GM19239 (cell line): ENCODE results near the gene KRTAP24-1.

Experiments used
- DNase-seq: peaks from one replicate; pipeline ENCODE4 v3.0.0; 2011; ENCODE audit warnings: low spot score; ENCODE audit not compliant: insufficient read length
- FAIRE-seq: peaks from 2 replicates; lab custom pipeline; 2011; peaks lifted over from hg19 to GRCh38; lab: Jason Lieb, UNC

Gene KRTAP24-1, protein sequence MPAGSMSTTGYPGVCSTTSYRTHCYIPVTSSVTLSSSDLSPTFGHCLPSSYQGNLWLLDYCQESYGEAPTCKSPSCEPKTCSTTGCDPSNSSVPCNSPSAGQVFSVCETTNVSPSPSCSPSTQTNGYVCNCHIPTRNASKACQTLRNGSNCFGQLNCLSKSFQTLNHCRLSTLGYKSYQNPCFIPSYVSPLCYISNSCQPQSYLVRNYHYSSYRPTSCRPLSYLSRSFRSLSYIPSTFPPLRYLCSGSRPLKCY

DNA sequence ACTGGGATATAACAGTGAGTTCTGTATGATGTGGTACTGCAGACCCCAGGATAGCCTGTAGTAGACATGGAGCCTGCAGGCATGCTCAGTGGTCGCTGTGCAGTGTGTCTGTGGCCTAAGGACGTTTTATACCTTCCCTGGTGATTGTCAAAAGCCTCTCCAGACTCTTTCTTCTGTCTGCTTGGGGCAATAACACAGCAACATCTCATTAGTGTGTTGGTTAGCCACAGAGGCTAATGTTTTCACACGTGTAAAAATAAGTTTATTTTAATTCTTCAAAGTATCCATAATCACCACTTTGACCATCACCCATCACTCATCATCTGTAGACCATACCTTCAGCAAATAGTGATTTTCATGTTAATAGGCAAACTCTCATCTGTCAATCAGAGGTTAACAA is at the start of gene KRTAP24-1:
TSS of gene KRTAP24-1 (minus strand) at position 101 of the 400 bp plus-strand sequence. CDS start at position 83, 18 bp downstream.
- FAIRE-seq = no peak

DNA sequence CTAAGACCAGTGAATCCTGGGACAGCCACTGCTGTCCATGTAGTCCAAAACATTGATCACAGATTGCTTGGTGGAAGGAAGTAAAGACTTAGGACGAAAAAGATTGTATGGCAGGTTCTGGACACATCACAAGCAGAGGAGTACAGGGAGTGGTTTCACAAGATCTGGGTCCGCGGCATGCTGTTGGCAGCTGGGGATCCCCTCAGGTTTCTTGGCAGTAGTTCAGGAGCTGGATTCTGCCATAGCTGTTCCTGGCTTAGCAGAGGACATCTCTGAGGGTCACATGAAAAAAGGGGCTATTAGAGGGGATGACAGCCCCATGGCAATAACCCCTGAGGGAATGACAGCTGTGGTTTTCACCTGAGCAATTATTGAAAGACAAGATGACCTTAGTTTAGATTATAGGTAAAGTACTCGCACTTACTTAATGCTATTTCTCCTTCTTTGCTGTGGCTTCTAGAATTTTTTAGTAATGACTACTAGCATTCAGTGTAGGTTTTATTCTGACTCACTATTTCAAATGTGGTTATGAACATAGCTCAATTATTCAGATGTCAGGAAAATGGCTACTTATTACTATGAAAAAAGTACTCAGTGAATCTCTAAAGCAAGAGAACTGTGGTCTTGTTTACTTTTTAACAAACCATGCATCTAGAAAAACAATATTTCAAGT is 46.6 kb upstream of the KRTAP24-1 start:
- FAIRE-seq (no peak), DNase-seq (no peak)

More for the DNA sequence above, at the start of gene KRTAP24-1:
- no peak for DNase-seq

DNA sequence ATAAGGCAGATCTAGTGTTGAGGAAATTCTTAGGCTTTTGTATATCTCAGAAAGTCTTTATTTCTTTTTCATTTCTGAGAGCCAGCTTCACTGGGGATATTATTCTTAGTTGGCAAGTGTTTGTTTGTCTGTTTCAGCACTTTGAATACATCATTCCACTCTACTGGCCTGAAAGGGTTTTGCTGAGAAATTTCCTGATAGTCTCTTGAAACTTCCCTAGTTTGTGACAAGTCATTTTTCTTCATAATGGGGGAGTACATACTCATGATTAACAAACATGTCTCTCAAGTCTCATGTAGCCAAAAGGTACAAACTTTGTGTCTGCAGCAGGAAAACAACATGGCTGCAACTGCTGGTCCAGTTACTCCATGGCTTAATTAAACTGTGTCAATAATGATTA is 43.6 kb upstream of the KRTAP24-1 start:
- FAIRE-seq = no peak
- DNase-seq = no peak

DNA sequence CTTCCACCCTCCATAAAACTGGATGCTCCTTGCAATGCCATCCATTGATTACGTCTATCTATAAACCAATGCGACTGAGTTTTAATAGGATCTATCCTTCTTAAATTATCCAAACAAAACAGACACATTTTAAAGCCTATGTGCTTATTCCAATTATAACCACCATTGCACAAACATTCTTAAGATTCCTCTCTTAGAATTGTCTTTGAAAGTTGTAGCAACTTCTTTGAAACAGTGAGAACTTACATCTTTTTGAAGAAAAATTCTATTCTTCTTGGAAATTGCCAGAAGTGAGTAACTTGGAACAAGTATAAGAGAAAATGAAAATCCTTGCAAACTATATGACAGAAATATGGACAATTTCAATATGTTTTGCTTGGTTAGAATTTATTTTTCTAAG is 37.5 kb upstream of the KRTAP24-1 start, which contains the start of gene KRTAP26-1:
TSS of gene KRTAP26-1 (minus strand) at position 101 of the 400 bp plus-strand sequence. CDS start 280 bp downstream, outside the sequence.
- DNase-seq = no peak
- FAIRE-seq = no peak

DNA sequence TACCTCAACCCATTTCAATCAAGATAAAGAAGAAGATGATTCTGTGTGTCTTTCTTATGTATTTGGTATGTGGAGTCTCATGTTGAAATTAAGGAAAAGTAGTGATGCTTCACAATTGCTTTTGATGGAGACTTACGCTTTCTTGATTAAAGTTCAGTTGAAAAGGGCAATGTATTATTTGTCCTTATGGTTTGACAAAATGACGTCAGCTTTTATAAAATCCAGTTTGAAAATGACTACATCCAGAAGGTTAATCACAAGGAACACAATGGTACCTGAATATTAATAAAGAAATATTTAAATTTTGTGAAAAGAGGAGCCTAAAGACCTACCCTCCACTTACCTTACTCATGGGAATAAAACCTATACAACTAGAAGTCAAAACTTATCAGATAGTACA is 33.0 kb upstream of the KRTAP24-1 start:
- FAIRE-seq = no peak
- DNase-seq = no peak

DNA sequence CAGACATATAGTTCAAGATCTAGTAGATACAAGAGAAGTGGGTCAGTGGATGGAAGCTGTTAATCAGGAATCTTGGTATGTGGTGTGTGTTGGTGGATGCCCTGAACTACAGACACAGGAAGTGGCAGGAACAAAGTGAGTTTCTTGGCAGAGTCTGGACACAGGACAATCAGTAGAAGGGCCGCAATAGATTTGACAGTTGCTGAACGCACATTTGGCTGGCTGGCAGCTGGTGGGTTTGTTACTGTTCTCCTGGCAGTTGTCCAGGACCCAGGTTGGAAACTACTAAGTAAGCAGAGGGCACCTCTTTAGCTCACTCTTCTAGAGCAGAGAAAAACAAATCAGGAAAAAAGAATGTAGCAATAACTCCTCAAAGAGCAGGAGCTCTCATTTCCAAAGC is 24.1 kb upstream of the KRTAP24-1 start:
- DNase-seq (no peak), FAIRE-seq (no peak)

DNA sequence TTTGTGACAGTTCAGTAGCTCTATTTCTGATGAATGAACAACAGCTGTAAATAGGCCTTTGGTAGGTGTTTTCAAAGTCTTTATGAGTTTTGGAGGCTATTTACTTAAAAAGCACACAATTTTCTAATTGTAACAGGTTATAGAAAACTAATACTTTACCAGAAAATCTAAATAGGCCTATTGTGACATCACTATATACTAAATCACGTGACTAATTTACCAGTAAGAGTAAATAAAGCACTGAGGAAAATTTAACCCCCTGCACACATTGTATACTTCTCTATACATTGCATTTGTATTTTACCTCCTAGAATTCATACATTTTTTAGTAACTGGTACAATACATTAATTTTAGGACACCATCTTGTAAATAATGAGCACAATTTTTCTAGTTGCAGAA is 22.4 kb upstream of the KRTAP24-1 start:
- DNase-seq (no peak), FAIRE-seq (no peak)

DNA sequence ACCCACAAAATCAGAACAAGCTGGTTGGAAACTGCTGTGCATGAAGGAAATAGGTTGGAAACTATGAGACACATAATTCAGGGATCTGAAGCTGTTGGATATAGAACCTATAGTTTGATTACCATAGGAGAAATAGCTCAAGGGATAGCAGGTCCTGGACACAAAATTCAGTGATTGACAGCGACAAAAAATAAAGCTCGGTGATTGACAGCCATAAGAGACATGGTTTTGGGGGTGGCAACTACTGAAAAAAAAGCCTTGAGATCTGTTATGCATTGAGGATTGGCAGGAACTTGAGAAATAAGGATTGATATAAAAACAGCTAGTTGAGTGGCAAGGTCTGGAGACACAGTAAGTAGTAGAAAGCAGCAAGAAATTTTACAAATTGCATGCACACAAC is 6.5 kb upstream of the KRTAP24-1 start, which contains the start of gene KRTAP25-1:
TSS of gene KRTAP25-1 (minus strand) at position 300 of the 400 bp plus-strand sequence. CDS start at position 276, 24 bp downstream.
- no peak for DNase-seq

DNA sequence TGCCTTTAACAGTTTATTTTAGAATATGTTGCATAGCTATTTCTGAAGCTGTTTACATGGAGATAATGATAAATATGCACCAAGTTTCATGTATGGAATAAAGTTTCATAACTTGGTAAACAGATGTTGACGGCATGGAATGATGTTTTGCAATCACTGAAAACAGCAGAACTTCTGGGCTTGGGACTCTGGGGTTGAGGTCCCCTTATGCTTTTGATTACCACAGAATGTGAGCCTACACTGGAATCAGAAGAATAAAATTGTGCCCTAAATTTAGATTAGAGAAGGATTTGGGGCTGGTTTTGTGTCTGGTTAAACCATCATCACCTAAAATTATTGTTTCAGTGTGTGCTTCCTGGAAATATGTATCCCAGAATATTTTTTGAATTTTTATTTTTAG is 11.1 kb downstream of the KRTAP24-1 start:
- DNase-seq (no peak), FAIRE-seq (no peak)

More for the DNA sequence above, 6.5 kb upstream of the KRTAP24-1 start, which contains the start of gene KRTAP25-1:
- FAIRE-seq = no peak

DNA sequence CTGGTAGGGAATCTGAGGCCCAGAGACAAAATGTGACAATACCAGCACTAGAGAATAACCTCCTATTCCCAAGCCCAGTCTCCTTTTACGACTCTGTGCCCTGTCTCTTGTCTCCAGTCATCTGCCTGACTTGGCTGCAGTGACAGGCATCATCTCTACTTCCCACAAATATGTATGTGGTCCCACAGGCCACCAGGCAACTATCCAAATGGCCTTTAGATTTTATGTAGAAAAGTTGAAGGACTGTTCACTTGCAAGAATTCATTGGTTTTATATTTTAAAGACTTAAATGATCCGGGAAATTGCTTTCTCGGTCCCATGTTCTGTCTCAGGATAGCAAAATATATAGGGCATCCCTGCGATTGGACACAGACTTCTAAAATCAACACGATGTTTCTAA is 11.6 kb downstream of the KRTAP24-1 start:
- DNase-seq = no peak
- FAIRE-seq = no peak

DNA sequence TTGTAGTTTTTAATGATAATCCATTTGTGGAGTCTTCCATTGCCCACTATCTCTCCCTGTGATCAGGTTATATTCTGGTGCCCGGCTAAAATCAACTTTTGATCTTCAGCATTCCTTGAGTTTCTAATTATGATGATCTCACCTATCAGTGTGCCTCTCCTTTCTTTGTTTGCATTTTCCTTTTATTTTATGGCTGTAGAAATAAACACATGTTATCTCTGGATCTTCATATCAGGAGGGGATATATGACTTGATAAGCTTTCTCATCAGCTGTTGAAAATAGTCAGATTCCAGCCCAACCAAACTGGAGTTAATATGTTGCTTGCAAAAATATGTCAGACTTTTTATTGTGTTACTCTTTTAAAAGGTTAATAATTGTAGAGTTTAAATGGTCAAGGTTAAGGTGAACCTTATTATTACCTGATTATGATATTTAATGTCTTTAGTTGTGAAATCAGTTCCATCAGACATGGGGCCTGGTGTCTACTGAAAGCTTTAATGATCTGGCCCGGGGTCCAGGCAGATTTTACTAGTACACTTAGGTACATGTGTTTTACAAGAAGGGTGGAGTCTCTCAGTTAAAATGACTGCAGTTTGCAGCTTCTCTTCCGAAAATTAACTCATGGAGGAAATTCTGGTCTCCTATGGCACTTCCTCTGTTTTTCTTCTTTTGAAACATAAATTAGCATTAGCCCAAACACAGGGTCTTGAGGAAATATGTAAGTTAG is 12.8 kb downstream of the KRTAP24-1 start:
- FAIRE-seq = no peak
- no peak for DNase-seq

DNA sequence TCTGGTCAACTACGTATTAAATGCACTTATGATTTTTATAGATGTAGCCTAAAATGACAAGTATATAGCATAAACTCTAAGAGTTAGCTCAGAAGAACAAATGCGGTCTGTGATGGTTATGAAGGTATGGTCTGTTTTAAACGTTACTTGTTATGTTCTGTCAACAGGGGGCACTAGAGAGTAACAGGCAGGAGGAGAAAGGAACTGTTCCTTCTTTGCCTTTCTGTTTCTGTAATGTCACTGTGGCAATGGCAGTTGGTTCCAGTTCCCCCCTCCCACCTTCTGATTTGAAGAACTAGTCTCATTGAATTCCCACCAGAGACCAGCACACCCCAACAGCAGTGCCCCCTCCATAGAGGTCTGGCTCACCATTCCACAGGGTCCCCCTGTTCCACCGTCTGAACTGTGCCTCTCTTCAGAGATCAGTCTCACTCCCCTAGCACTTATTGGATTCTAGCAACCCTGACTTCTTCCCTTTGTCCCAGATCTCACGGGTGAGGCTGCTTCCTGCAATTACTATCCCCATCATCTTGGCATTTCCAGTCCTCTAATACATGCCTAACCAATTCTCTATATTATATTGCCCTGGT is 14.0 kb downstream of the KRTAP24-1 start:
- FAIRE-seq (no peak), DNase-seq (no peak)

DNA sequence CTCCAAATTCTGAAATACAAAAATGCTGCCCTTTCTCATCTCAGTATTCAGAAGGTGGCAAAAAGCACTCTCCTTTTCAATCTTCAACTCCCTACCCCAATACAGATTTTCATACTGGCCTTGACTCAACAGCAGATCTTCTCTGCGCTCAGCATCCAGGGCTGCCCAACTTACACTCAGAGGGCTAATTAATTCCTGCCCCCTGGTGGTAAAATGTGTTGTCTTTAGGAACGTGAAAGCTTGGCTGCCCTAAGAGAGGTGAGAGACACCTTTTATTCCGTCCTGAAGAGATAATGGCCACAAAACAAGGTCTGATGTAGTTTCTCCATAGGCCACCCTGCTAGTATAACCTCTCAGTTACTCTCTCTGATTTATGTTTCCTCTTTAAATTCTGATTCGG is 25.0 kb downstream of the KRTAP24-1 start:
- no peak for FAIRE-seq

DNA sequence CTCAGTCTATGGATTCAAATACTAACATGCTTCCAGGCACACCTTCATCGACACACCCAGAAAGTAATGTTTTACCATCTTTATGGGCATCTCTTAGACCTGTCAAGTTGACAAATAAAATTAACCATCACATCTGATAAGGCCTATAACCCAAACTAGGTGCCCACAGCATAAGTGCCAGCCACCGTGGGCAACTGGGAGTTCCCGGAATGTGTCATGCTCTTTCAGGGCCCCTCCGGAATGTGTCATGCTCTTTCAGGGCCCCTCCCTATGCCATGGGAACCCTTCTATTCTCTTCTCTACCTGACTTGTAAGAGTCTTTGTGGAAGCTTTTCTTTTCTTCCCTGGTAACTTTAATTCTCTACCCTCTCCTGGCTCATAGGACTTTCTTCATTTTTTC is 26.6 kb downstream of the KRTAP24-1 start:
- DNase-seq = no peak

More for the DNA sequence above, 25.0 kb downstream of the KRTAP24-1 start:
- no peak for DNase-seq

DNA sequence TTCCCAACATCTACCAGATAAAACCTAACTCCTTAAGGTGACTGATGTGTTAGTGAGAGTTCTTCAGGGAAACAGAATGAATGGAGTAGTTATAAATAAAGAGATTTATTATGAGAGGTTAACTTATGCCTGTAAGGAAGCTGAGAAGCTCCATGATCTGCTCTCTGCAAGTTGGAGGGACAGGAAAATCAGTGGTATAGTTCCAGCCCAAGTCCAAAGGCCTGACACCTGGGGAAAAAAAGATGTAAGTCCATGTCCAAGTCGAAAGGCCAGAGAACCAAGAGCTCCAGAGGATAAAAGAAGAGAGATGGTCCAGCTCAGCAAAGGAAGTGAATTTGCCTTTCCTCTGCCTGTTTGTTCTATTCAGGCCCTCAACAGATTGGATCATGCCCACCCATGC is 27.1 kb downstream of the KRTAP24-1 start:
- no peak for DNase-seq

More for the DNA sequence above, 26.6 kb downstream of the KRTAP24-1 start:
- no peak for FAIRE-seq

DNA sequence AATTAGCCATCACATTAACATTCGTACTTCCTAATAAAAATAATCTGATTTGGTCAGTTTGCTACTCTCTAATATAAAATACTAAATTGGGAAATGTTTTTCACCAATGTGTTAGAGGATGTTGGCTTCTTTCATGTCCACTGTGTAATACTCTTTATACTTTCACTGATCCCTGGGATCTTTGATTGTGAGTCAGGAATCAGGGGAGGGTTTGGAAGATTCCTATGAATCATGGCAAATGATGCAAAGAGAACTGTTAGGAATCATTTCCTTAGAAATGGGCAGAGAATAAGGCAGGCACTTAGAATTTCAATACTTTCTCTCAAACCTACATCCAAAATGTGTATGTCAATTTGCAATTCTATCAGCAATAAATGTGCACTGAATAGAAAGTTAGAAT is 31.0 kb downstream of the KRTAP24-1 start:
- FAIRE-seq (no peak), DNase-seq (no peak)

More for the DNA sequence above, 27.1 kb downstream of the KRTAP24-1 start:
- no peak for FAIRE-seq

DNA sequence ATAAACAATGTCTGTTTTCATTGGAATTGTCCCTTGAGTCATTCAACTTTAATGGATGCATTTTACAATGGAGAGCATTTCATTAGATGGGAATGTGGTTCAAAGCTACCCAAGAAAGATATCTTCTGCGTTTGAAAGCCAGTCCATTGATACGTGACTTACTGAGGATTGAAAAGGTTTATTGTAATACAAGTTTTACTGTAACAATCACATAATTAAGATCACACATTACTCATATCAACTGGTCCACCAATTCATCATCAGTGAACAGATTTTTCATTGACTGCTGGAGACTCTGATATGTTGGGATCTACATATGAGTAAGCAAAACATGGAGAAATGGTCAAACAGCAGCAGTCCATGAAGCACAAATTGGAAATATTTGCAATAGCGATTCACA is 32.8 kb downstream of the KRTAP24-1 start:
- DNase-seq = no peak
- no peak for FAIRE-seq

DNA sequence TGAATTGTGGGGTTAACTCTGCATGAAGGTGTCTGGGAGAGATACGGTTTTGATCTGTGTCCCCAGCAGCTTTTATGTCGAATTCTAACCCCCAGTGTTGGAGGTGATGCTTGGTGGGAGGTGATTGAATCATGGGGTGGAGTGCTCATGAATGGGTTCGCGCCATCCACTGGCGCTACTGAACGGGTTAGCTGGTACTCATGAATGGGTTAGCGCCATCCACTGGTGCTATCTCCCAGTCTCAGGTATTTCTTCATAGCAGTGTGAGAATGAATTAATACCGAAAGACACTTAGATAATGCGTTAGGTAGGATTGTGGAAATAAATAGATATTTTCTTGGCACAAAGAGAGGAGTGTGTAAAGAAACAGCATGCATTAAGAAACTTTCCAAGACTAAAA is 33.9 kb downstream of the KRTAP24-1 start:
- no peak for FAIRE-seq
- no peak for DNase-seq

DNA sequence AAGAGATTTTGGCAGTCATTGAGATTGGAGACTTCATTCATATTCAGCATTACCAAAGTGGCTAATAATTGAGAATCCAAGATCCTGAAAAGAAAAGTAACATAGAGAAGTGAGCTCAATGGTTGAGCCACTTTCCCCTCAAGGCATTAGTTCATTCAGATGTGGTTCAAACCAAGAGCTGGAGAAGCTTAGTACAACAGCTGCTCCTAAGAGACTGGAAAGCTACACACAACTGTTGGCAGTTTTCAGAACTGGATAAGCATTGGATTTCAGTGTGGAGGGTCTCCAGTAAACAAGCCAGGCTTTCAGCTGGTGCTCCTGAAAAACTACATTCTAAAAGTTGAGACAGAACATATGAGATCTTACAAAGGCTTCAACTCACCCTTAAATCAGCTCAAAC is 37.7 kb downstream of the KRTAP24-1 start:
- DNase-seq = no peak
- no peak for FAIRE-seq

DNA sequence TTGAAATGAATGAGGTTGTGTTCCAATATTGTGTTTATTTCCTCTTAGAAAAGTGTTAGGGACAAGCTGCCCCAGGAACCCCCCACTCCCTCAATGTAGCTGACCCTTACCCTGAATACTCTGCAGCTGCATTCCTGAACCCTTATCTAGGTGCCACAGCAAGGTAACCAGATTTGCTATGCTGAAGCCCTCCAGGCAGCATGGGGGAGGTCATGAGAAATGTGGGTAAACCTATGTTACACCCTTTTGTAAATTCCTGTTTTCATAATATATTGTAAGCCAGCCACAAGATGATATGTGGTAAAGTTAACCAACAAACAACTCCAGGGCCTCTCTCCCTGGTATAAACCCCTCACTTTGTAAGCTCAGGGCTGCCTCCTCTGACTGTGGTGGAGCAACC is 39.1 kb downstream of the KRTAP24-1 start:
- no peak for FAIRE-seq
- no peak for DNase-seq
